OCI-LY3 (cell line): ENCODE measurements around the gene PRUNE2.

Source experiments
- H2AFZ ChIP-seq: fragments of 200-600, 300-600 bp; shearing (Covaris generic); 2 replicates; pipeline ENCODE4 v1.6.0; 2014; ENCODE audit warnings: antibody characterized with exemption, low read depth, low read length
- H3K27ac ChIP-seq: fragments of 200-600, 300-600 bp; sonication (generic); 2 replicates; pipeline ENCODE4 v1.5.1; 2014; ENCODE audit warnings: mild to moderate bottlenecking, low read length, moderate library complexity, mixed read lengths
- H3K27me3 ChIP-seq: fragments of 200-600, 300-600 bp; sonication (generic); 2 replicates; pipeline ENCODE4 v1.6.1; 2014; ENCODE audit warnings: low read depth, low read length, mixed read lengths
- H3K36me3 ChIP-seq: fragments of 200-600, 300-600 bp; sonication (generic); replicated peaks from 2 replicates; pipeline ENCODE3; 2014; ENCODE audit warnings: low read depth, low read length, mixed read lengths
- H3K4me1 ChIP-seq: fragments of 300-600, 200-600 bp; sonication (generic); 2 replicates; pipeline ENCODE4 v1.6.1; 2014; ENCODE audit warnings: low read length, mixed read lengths
- H3K4me2 ChIP-seq: fragments of 200-600, 300-600 bp; sonication (generic); 2 replicates; pipeline ENCODE4 v1.6.1; 2014; ENCODE audit warnings: low read length, mixed read lengths
- H3K4me3 ChIP-seq: fragments of 300-600, 200-600 bp; sonication (generic); 2 replicates; pipeline ENCODE4 v1.5.1; 2014; ENCODE audit warnings: antibody characterized with exemption, mild to moderate bottlenecking, low read length, moderate library complexity
- H3K79me2 ChIP-seq: fragments of 300-600, 200-600 bp; shearing (Covaris generic); 2 replicates; pipeline ENCODE4 v1.6.1; 2014; ENCODE audit warnings: mild to moderate bottlenecking, low read length, mixed read lengths
- H3K9ac ChIP-seq: fragments of 300-600, 200-600 bp; shearing (Covaris generic); 2 replicates; pipeline ENCODE4 v1.6.0; 2014; ENCODE audit warnings: mild to moderate bottlenecking, low read length, moderate library complexity
- H3K9me3 ChIP-seq: fragments of 200-600, 300-600 bp; shearing (Covaris generic); 2 replicates; pipeline ENCODE4 v1.6.1; 2014; ENCODE audit warnings: low read length, mixed read lengths; ENCODE audit not compliant: insufficient read depth
- H4K20me1 ChIP-seq: fragments of 200-600, 300-600 bp; sonication (generic); 2 replicates; pipeline ENCODE4 v1.6.1; 2016; ENCODE audit warnings: low read length, mixed read lengths; ENCODE audit not compliant: insufficient read depth
- CTCF ChIP-seq: fragments of 200-600, 300-600 bp; sonication (generic); IDR thresholded peaks from 2 replicates; pipeline ENCODE4 v1.5.1; 2014; ENCODE audit warnings: antibody characterized with exemption, low read length, low read depth
- EZH2phosphoT487 ChIP-seq: fragments of 200-600 bp; shearing (Covaris generic); IDR thresholded peaks from 2 replicates; pipeline ENCODE4 v1.6.1; 2018; ENCODE audit warnings: antibody characterized with exemption, mixed run types, low read depth

The PRUNE2 gene

GRCh38 chr9:76901801-76902200 lies 4.1 kb downstream of the PRUNE2 start:
- Histone ChIP-seq H4K20me1 (no peaks in the 10 kb centered on the region), H3K27me3 (peaks cover 3% of the 10 kb centered on the region; the same call in 1 of the 2 replicates), H3K9me3 (no peaks in the 10 kb centered on the region), H3K4me3 (no peak overlapping the region), H3K9ac (no peak overlapping the region), H3K4me2 (no peak overlapping the region), H3K36me3 (no peaks in the 10 kb centered on the region), H3K27ac (no peak overlapping the region), H2AFZ (no peak overlapping the region), H3K79me2 (no peaks in the 10 kb centered on the region), H3K4me1 (peaks cover 13% of the 10 kb centered on the region)
- TF ChIP-seq EZH2phosphoT487 (no peak), CTCF (no peak)

DNA sequence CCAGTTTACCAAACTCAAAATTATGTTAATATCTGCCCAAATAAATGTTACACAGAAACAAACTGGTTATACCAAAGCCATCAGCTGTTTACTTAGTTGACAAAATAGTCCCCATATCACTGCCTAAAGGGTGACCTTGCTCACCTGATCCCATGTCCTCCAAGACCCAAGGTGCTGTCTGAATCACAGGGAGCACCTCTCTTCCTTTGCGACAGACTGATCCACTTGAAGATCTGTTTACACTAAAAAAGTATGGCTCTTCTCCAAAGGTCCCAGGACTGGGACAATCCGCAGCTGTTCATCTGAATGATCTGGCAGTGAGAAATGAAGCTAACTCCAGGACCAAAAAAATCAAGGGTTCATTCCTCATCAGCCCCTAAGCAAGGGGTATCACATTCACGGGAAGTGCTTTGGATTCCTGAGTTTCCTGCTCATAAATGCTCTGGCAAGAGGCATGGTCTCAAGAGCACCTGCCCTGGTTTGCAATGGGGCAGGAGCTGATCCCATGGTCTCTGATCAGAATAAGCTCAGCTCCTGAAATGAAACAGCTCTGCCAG lies 5.0 kb downstream of the PRUNE2 start:
- Histone ChIP-seq H3K79me2 (no peaks in the 10 kb centered on the region), H4K20me1 (no peaks in the 10 kb centered on the region), H3K27me3 (peaks cover 3% of the 10 kb centered on the region; the same call in 1 of the 2 replicates), H3K4me3 (no peak overlapping the region), H2AFZ (no peak overlapping the region), H3K9ac (no peak overlapping the region), H3K36me3 (no peaks in the 10 kb centered on the region), H3K27ac (no peak overlapping the region), H3K4me2 (no peak overlapping the region), H3K4me1 (peaks cover 19% of the 10 kb centered on the region), H3K9me3 (no peaks in the 10 kb centered on the region)
- no peak for TF ChIP-seq CTCF
- no peak for TF ChIP-seq EZH2phosphoT487

- no peak overlapping the region for H3K27ac ChIP-seq
- no peak overlapping the region for H3K9ac ChIP-seq
- H3K79me2 ChIP-seq: no peaks in the 10 kb centered on the region
- H3K4me3 ChIP-seq: no peak overlapping the region
- peaks cover 3% of the 10 kb centered on the region; the same call in 1 of the 2 replicates for H3K27me3 ChIP-seq
- peaks cover 39% of the 10 kb centered on the region for H3K4me1 ChIP-seq
- H4K20me1 ChIP-seq: no peaks in the 10 kb centered on the region
- no peak overlapping the region for H2AFZ ChIP-seq
- H3K4me2 ChIP-seq: no peak overlapping the region
- no peaks in the 10 kb centered on the region for H3K9me3 ChIP-seq
- H3K36me3 ChIP-seq: no peaks in the 10 kb centered on the region
- TF ChIP-seq CTCF (no peak), EZH2phosphoT487 (no peak)
Observed at GRCh38 chr9:76898786-76899185, 7.1 kb downstream of the PRUNE2 start.

DNA sequence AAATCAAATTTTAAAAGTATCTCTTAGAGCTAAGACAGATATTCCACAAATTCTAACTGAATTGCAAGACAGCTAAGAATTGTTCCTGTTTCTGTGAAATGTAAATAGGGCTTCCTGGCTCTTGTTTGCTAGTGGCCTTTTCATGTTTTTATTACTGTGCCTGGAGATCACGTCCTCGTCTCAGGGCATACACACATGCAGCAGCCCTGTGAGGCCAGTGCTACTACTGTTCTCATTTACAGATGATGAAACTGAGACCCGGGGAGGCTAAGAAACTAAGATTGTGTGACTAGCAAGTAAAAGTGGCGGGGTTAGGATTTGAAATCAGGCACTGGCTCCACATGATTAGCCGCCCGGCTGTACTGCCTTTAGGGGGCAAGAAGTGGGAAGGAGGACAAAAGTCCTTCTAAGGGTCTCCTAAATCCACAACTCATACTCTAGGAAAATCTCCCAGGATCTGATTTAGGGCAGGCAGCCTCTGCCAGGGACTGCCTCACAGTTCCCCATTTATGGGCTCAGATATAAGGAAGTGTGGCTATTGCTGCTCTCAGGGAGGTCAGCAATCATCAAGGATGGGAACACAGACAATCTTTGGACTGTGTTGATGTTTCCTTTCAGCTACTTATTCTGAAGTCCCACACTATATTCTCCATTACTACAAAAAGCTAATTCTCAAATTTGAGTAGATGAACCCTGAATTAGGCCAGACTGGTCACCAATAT lies 7.9 kb downstream of the PRUNE2 start:
- Histone ChIP-seq H3K9me3 (no peaks in the 10 kb centered on the region), H3K4me3 (0 out of 2 replicates have a peak overlapping the region, but pooled peaks have one; percentile 1), H3K27me3 (peaks cover 3% of the 10 kb centered on the region; the same call in 1 of the 2 replicates), H3K36me3 (no peaks in the 10 kb centered on the region), H2AFZ (peak overlapping the region; percentile 95), H3K9ac (peak overlapping the region; percentile 18; the same call in 1 of the 2 replicates), H3K27ac (peak overlapping the region; percentile 8; the same call in 1 of the 2 replicates), H4K20me1 (no peaks in the 10 kb centered on the region), H3K4me1 (peaks cover 48% of the 10 kb centered on the region), H3K4me2 (peak overlapping the region; percentile 57), H3K79me2 (no peaks in the 10 kb centered on the region)
- TF ChIP-seq CTCF (no peak), EZH2phosphoT487 (no peak)
